Left hindlimb (tissue), 1 donor: ENCODE results near the gene GPR132.
"Not testable (repeated sequence)": the region's sequence is repeated elsewhere in the genome, so short reads cannot be mapped to it uniquely, and the experiment has no call there.

Source experiments
- DNase-seq: peaks from one replicate; pipeline ENCODE4 v3.0.0-alpha.2; 2018

The GPR132 gene

GRCh38 chr14:105065280-105066228 lies at the start of gene GPR132:
TSS of gene GPR132 (minus strand) at chr14:105065430. CDS start at chr14:105055420, 10,010 bp downstream.
- peak; percentile 70 for DNase-seq

- DNase-seq = not testable (repeated sequence)
Observed at GRCh38 chr14:105109243-105109642, 44.0 kb upstream of the GPR132 start.

- no peak for DNase-seq
Observed at GRCh38 chr14:105108516-105108864, 43.3 kb upstream of the GPR132 start.

- no peak for DNase-seq
Observed at GRCh38 chr14:105107781-105108515, 42.7 kb upstream of the GPR132 start.

GRCh38 chr14:105107351-105107750 lies 42.1 kb upstream of the GPR132 start:
- DNase-seq = no peak

GRCh38 chr14:105105158-105105557 lies 39.9 kb upstream of the GPR132 start:
- no peak for DNase-seq

- no peak for DNase-seq
Observed at GRCh38 chr14:105102893-105103292, 37.7 kb upstream of the GPR132 start.

- DNase-seq = no peak
Observed at GRCh38 chr14:105102361-105102870, 37.2 kb upstream of the GPR132 start.

GRCh38 chr14:105100910-105101309 lies 35.7 kb upstream of the GPR132 start:
- DNase-seq = no peak

GRCh38 chr14:105099778-105100177 lies 34.5 kb upstream of the GPR132 start:
- no peak for DNase-seq

GRCh38 chr14:105098316-105098715 lies 33.1 kb upstream of the GPR132 start:
- DNase-seq = no peak

GRCh38 chr14:105097794-105098127 lies 32.5 kb upstream of the GPR132 start:
- no peak for DNase-seq

GRCh38 chr14:105096206-105096875 lies 31.1 kb upstream of the GPR132 start:
- no peak for DNase-seq

- no peak for DNase-seq
Observed at GRCh38 chr14:105095236-105095805, 30.1 kb upstream of the GPR132 start.

GRCh38 chr14:105094193-105094907 lies 29.1 kb upstream of the GPR132 start:
- DNase-seq = peak; percentile 61

- peak; percentile 91 for DNase-seq
Observed at GRCh38 chr14:105093431-105094192, 28.4 kb upstream of the GPR132 start.

- DNase-seq = peak; percentile 87
Observed at GRCh38 chr14:105093038-105093430, 27.8 kb upstream of the GPR132 start.

GRCh38 chr14:105092171-105093037 lies 27.2 kb upstream of the GPR132 start:
- DNase-seq = peak; percentile 56

- peak; percentile 76 for DNase-seq
Observed at GRCh38 chr14:105091517-105092170, 26.4 kb upstream of the GPR132 start.

- DNase-seq = peak; percentile 50
Observed at GRCh38 chr14:105091054-105091516, 25.9 kb upstream of the GPR132 start.
